A549 (cell line): ENCODE measurements around the gene CACNA2D2. TPM values are rescaled to one million over a fixed set of nuclear protein-coding genes. Genes with fewer than 3 reads are reported as not detected.

Source experiments
- ATAC-seq, 2 experiments: fragments of 200-7000 bp in 1 of 2; fragments of >200 bp in 1 of 2; cut with Nextera tagmentation in 1 of 2; cut with Tn5 transposase in 1 of 2; 3 replicates each; pipeline versions ENCODE4 v1.8.0 to v1.9.1; 2018 to 2020; ENCODE audit warnings: mild to moderate bottlenecking in 1 of 2, moderate library complexity in 1 of 2
- CTCF ChIA-PET: fragments of 300-600 bp; sonication (Branson Sonifier 250); formaldehyde crosslinking; extraction: SDS; loops from one replicate; lab custom pipeline; 2021; ENCODE audit warnings: antibody characterized with exemption, inconsistent platforms; lab: Yijun Ruan, JAX
- POLR2A ChIA-PET: fragments of 350-600 bp; formaldehyde crosslinking; extraction: SDS; loops from one replicate; lab custom pipeline; 2021; ENCODE audit warnings: antibody characterized with exemption, inconsistent platforms; lab: Yijun Ruan, JAX
- DNase-seq, 2 experiments: peaks; one replicate each; pipeline versions ENCODE4 v3.0.0 to v3.0.0-alpha.2; 2011 to 2016; ENCODE audit warnings: low read depth in 1 of 2, low spot score in 1 of 2
- FAIRE-seq: peaks from 2 replicates; lab custom pipeline; 2011; peaks lifted over from hg19 to GRCh38; lab: Jason Lieb, UNC
- H3K27ac ChIP-seq, 2 experiments: fragments of >200 bp; sonication (Bioruptor Twin); formaldehyde crosslinking; 3 replicates each; pipeline ENCODE4 v1.5.1; 2016 to 2017
- H3K4me1 ChIP-seq: fragments of >200 bp; sonication (Bioruptor Twin); formaldehyde crosslinking; 3 replicates; pipeline ENCODE4 v1.6.1; 2016
- H3K4me2 ChIP-seq: fragments of >200 bp; sonication (Bioruptor Twin); formaldehyde crosslinking; 3 replicates; pipeline ENCODE4 v1.6.1; 2016
- H3K4me3 ChIP-seq: fragments of >200 bp; sonication (Bioruptor Twin); formaldehyde crosslinking; 3 replicates; pipeline ENCODE4 v1.5.1; 2016
- H3K9me3 ChIP-seq: fragments of >200 bp; sonication (Bioruptor Twin); formaldehyde crosslinking; 3 replicates; pipeline ENCODE4 v1.6.1; 2016
- CHD2 ChIP-seq: fragments of 150-350 bp; IDR thresholded peaks from 2 replicates; pipeline ENCODE4 v1.6.1; 2014; ENCODE audit warnings: low read length; ENCODE audit not compliant: partially characterized antibody
- FOSL2 ChIP-seq, 2 experiments: fragments of 450-650 bp in 1 of 2; fragments of >200 bp in 1 of 2; sonication (Bioruptor Twin) in 1 of 2; formaldehyde crosslinking; IDR thresholded peaks; 2 replicates each; pipeline versions ENCODE4 v1.5.0 to v1.6.1; 2016 to 2020; ENCODE audit warnings: mild to moderate bottlenecking in 1 of 2, moderate library complexity in 1 of 2
- JUN ChIP-seq, 2 experiments: fragments of >200 bp; sonication (Bioruptor Twin); formaldehyde crosslinking; IDR thresholded peaks; 2 replicates in 1 of 2; 3 replicates in 1 of 2; pipeline ENCODE4 v1.6.1; 2016 to 2017
- KDM5A ChIP-seq: fragments of 200-600 bp; sonication (generic); IDR thresholded peaks from 2 replicates; pipeline ENCODE4 v1.6.1; 2016; ENCODE audit warnings: antibody characterized with exemption, mild to moderate bottlenecking
- MAFK ChIP-seq: fragments of 450-650 bp; IDR thresholded peaks from 2 replicates; pipeline ENCODE4 v1.6.1; 2014; ENCODE audit not compliant: partially characterized antibody
- MAZ ChIP-seq: fragments of 150-350 bp; IDR thresholded peaks from 2 replicates; pipeline ENCODE4 v1.6.1; 2014; ENCODE audit warnings: antibody characterized with exemption, low read depth, low read length, borderline replicate concordance
- NPAS2 ChIP-seq: fragments of 250-450 bp; sonication (Bioruptor Pico); IDR thresholded peaks from 2 replicates; pipeline ENCODE4 v1.8.0; 2022; ENCODE audit warnings: mild to moderate bottlenecking, moderate library complexity, borderline replicate concordance
- RCOR1 ChIP-seq: fragments of 150-350 bp; IDR thresholded peaks from 2 replicates; pipeline ENCODE4 v1.6.1; 2014; ENCODE audit warnings: antibody characterized with exemption, low read length, low read depth
- RFX5 ChIP-seq: fragments of 450-650 bp; IDR thresholded peaks from 2 replicates; pipeline ENCODE4 v1.7.1; 2014; ENCODE audit warnings: antibody characterized with exemption, mild to moderate bottlenecking, moderate library complexity
- SMC3 ChIP-seq: fragments of >200 bp; sonication (Bioruptor Twin); formaldehyde crosslinking; IDR thresholded peaks from 3 replicates; pipeline ENCODE4 v1.6.1; 2018; ENCODE audit warnings: inconsistent platforms
- TFCP2L1 ChIP-seq: fragments of 250-450 bp; sonication (Bioruptor Pico); IDR thresholded peaks from 2 replicates; pipeline ENCODE4 v1.5.0; 2021; ENCODE audit warnings: mild to moderate bottlenecking
- WGBS: methylation state at CpG from one replicate; pipeline ENCODE4 v1.1.6; 2017; ENCODE audit errors: missing lambda C conversion rate; 5-methylcytosine and 5-hydroxymethylcytosine counted together
- polyA plus RNA-seq, 4 experiments: library from polyadenylated mRNA; depleted of rRNA in 3 of 4; stranded (reverse); fragments of >200 nt; fragmentation: RNase III in 1 of 4; extraction: RNeasy Plus Mini Kit Qiagen cat#74134 plus additional on column Dnase treatment in 1 of 4; gene quantifications; 2 replicates in 3 of 4; 3 replicates in 1 of 4; pipeline ENCODE4 v1.2.3, GENCODE V29; 2011 to 2017
- TF ChIP-seq, protein P1 (sequence below): fragments of 250-450 bp; sonication (Bioruptor Pico); IDR thresholded peaks from 2 replicates; pipeline ENCODE4 v1.5.0; 2020; ENCODE audit warnings: low read depth, mild to moderate bottlenecking, moderate library complexity
- TF ChIP-seq, protein P2 (sequence below): fragments of 200-600 bp; sonication (generic); IDR thresholded peaks from 2 replicates; pipeline ENCODE4 v1.6.1; 2016; ENCODE audit warnings: antibody characterized with exemption, mild to moderate bottlenecking, moderate library complexity
- TF ChIP-seq, protein P3 (sequence below): IDR thresholded peaks from 2 replicates; pipeline ENCODE4 v1.6.1; 2012
- TF ChIP-seq, protein P4 (sequence below): fragments of >200 bp; sonication (Bioruptor Twin); formaldehyde crosslinking; IDR thresholded peaks from 2 replicates; pipeline ENCODE4 v1.6.1; 2016
- TF ChIP-seq, protein P5 (sequence below): fragments of 250-450 bp; sonication (Bioruptor Pico); IDR thresholded peaks from 2 replicates; pipeline ENCODE4 v1.5.0; 2021; ENCODE audit warnings: mild to moderate bottlenecking, moderate library complexity, borderline replicate concordance

The CACNA2D2 gene
- polyA plus RNA-seq, 2 of the 4 experiments (the other 2 are of a cell fraction) = 0.21 to 0.75 TPM

DNA sequence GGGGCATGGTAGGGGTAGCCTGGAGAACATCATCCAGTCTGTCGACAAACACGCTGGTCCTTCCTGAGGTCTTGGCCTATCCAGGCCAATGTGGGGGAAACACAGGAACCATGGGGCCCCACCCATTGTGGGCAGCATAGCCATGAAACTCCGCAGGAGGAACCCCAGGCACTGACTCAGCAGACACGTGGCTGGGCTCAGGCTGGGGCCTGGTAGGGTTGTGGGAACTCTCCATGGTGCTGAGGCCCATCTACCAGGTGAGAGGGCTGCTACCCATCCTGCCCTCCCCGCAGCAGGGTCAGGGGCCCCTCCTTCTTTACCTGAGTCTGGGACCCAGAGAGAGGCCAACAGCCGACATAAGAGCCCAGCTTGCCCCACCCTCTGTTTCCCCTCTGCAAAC is 22.6 kb upstream of the CACNA2D2 start (continued):
- TF ChIP-seq, protein P1, sequence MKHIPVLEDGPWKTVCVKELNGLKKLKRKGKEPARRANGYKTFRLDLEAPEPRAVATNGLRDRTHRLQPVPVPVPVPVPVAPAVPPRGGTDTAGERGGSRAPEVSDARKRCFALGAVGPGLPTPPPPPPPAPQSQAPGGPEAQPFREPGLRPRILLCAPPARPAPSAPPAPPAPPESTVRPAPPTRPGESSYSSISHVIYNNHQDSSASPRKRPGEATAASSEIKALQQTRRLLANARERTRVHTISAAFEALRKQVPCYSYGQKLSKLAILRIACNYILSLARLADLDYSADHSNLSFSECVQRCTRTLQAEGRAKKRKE = no peak
- TF ChIP-seq RFX5 (no peak), NPAS2 (CRISPR knock-in tag) (no peak), FOSL2 (IDR thresholded peaks at IDR 0.05) (no peak), FOSL2 (CRISPR knock-in tag; IDR thresholded peaks at IDR 0.05) (no peak), SMC3 (no peak), MAFK (peak; percentile 20), TFCP2L1 (CRISPR knock-in tag) (no peak), CHD2 (no peak), RCOR1 (no peak), JUN (IDR thresholded peaks at IDR 0.05) (no peak), KDM5A (no peak), MAZ (no peak)
- TF ChIP-seq, protein P2, sequence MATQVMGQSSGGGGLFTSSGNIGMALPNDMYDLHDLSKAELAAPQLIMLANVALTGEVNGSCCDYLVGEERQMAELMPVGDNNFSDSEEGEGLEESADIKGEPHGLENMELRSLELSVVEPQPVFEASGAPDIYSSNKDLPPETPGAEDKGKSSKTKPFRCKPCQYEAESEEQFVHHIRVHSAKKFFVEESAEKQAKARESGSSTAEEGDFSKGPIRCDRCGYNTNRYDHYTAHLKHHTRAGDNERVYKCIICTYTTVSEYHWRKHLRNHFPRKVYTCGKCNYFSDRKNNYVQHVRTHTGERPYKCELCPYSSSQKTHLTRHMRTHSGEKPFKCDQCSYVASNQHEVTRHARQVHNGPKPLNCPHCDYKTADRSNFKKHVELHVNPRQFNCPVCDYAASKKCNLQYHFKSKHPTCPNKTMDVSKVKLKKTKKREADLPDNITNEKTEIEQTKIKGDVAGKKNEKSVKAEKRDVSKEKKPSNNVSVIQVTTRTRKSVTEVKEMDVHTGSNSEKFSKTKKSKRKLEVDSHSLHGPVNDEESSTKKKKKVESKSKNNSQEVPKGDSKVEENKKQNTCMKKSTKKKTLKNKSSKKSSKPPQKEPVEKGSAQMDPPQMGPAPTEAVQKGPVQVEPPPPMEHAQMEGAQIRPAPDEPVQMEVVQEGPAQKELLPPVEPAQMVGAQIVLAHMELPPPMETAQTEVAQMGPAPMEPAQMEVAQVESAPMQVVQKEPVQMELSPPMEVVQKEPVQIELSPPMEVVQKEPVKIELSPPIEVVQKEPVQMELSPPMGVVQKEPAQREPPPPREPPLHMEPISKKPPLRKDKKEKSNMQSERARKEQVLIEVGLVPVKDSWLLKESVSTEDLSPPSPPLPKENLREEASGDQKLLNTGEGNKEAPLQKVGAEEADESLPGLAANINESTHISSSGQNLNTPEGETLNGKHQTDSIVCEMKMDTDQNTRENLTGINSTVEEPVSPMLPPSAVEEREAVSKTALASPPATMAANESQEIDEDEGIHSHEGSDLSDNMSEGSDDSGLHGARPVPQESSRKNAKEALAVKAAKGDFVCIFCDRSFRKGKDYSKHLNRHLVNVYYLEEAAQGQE = peak; percentile 88
- TF ChIP-seq, protein P3, sequence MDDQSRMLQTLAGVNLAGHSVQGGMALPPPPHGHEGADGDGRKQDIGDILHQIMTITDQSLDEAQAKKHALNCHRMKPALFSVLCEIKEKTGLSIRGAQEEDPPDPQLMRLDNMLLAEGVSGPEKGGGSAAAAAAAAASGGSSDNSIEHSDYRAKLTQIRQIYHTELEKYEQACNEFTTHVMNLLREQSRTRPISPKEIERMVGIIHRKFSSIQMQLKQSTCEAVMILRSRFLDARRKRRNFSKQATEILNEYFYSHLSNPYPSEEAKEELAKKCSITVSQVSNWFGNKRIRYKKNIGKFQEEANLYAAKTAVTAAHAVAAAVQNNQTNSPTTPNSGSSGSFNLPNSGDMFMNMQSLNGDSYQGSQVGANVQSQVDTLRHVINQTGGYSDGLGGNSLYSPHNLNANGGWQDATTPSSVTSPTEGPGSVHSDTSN = no peak
- TF ChIP-seq, protein P4, sequence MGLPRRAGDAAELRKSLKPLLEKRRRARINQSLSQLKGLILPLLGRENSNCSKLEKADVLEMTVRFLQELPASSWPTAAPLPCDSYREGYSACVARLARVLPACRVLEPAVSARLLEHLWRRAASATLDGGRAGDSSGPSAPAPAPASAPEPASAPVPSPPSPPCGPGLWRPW = no peak
- TF ChIP-seq, protein P5, sequence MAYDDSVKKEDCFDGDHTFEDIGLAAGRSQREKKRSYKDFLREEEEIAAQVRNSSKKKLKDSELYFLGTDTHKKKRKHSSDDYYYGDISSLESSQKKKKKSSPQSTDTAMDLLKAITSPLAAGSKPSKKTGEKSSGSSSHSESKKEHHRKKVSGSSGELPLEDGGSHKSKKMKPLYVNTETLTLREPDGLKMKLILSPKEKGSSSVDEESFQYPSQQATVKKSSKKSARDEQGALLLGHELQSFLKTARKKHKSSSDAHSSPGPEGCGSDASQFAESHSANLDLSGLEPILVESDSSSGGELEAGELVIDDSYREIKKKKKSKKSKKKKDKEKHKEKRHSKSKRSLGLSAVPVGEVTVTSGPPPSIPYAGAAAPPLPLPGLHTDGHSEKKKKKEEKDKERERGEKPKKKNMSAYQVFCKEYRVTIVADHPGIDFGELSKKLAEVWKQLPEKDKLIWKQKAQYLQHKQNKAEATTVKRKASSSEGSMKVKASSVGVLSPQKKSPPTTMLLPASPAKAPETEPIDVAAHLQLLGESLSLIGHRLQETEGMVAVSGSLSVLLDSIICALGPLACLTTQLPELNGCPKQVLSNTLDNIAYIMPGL = no peak

DNA sequence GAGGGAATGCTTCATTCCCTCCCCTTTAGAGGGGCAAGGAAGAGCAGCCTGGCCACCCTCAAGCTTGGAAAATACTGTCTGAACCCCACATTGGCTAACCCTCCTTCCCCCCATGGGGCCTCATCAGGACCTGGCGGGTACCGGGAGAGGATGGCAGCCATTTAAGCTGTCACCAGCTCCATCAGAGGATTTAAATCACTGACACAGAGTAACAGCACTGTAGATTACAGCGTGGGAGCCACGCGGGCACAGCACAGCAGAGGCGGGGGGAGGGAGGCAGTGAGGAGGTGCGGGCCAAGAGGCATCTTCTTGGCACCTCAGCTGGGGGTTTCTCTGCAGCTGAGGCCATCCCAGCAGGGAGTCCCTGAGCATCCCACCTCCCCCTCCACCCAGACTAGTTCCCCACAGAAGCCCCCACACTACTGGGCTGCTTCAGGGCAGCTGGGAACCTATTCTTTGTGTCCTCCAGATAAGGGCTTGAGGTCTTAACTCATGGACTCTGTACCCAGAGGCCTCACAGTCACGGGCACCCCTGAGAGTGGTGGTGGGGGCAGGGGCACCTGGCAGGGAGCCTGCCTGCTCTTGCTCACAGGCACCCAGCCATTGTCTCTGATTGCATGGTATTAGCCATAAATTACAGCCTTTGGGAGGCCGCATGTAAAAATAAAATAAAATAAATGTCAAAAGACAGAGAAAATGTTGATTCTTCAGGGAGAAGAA is 21.9 kb upstream of the CACNA2D2 start:
- CTCF ChIA-PET = interaction anchor here (0.7 to 5.5 kb wide), 3 partner anchors 15 to 90 kb away, joined by 3 to 35 read pairs (median 4); no protein-coding TSS in a partner anchor
- WGBS = 48% methylated on average over 3 of the region's 9 CpGs
- ATAC-seq (no peak), FAIRE-seq (no peak), DNase-seq (no peak)
- Histone ChIP-seq H3K27ac (no peak overlapping the region), H3K9me3 (no peaks in the 10 kb centered on the region), H3K4me2 (no peak overlapping the region), H3K4me1 (no peaks in the 10 kb centered on the region), H3K4me3 (no peak overlapping the region)
- POLR2A ChIA-PET = no interaction called here
- TF ChIP-seq MAFK = no peak
